ENCODE measurements around the gene PAX5. TPM values are rescaled to one million over a fixed set of nuclear protein-coding genes. Genes with fewer than 3 reads are reported as not detected.
"Not testable (repeated sequence)": the region's sequence is repeated elsewhere in the genome, so short reads cannot be mapped to it uniquely, and the experiment has no call there.

The PAX5 gene
- total RNA-seq (0.38 TPM), polyA plus RNA-seq (1.6 TPM)
- long read RNA-seq, donor 1, result 0 reads
- long read RNA-seq, donor 2, result 0 reads
- long read RNA-seq, donor 3, result 0 reads
- long read RNA-seq, donor 4, result 0 reads
- long read RNA-seq, donor 5, result 0 reads
- long read RNA-seq, donor 6, result 0 reads
- long read RNA-seq, donor 7, result 0 reads
- long read RNA-seq, donor 8, result 0 reads
- long read RNA-seq, donor 9, result 0 reads
- long read RNA-seq, donor 10, result 0 reads

- H3K4me1 ChIP-seq (ENCODE audit: control insufficient read depth in 2 of 2, insufficient read depth in 2 of 2, low read length in 2 of 2), result peaks cover 20 to 54% of the 10 kb centered on the region in 2 donors
- peaks cover 92 to 100% of the 10 kb centered on the region in 2 donors for H3K27me3 ChIP-seq (ENCODE audit: control insufficient read depth in 2 of 2, insufficient read depth in 1 of 2, low read length in 1 of 2)
- no peak for DNase-seq (ENCODE audit: low read depth in 6 of 9, low spot score in 9 of 9)
- WGBS, result 17% methylated on average over 27 of the region's 27 CpGs
- peak within 1 kb of the TSS in 1 of 2 donors; percentile 32 for H3K4me3 ChIP-seq (ENCODE audit: low read length in 2 of 2)
- H3K27ac ChIP-seq (ENCODE audit: low read depth in 1 of 2, low read length in 1 of 2), result no peak within 1 kb of the TSS
- peaks cover 0 to 27% of the 10 kb centered on the region in 2 donors for H3K9me3 ChIP-seq (ENCODE audit: control insufficient read depth in 2 of 2, insufficient read depth in 1 of 2, low read length in 1 of 2)
- no peaks in the 10 kb centered on the region for H3K36me3 ChIP-seq (ENCODE audit: control insufficient read depth in 2 of 2, insufficient read depth in 2 of 2, low read length in 1 of 2)
Observed at GRCh38 chr9:37033682-37034304, at the start of gene PAX5. Gene PAX5 (minus strand): TSS chr9:37034268. CDS start chr9:37034031, 237 bp downstream.

DNA sequence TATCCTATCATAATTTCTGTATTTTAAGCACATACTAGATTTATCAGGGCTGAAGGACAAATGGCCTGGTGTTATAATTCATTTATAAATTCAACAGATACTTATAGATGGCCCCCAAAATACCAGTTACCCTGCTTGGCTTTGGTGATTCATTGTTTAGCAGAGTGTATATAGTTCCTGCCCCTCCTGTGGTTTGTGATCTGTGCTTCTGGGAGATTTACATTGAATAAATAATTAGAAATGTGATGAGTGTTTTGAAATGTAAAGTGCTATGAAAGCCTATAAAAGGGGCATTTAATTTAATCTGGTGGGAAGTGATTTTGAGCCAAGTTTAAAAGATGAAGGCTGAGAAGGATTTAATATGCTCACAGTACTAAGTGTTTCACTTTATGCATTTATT, 49.6 kb upstream of the PAX5 start:
- Histone ChIP-seq H3K4me1 (ENCODE audit: control insufficient read depth in 2 of 2, insufficient read depth in 2 of 2, low read length in 2 of 2) (peaks cover 5 to 8% of the 10 kb centered on the region in 2 donors), H3K9me3 (ENCODE audit: control insufficient read depth in 2 of 2, insufficient read depth in 1 of 2, low read length in 1 of 2) (peaks cover 0 to 9% of the 10 kb centered on the region in 2 donors), H3K36me3 (ENCODE audit: control insufficient read depth in 2 of 2, insufficient read depth in 2 of 2, low read length in 1 of 2) (peaks cover 6 to 19% of the 10 kb centered on the region in 2 donors), H3K4me3 (ENCODE audit: low read length in 2 of 2) (no peak overlapping the region), H3K27ac (ENCODE audit: low read depth in 1 of 2, low read length in 1 of 2) (no peak overlapping the region), H3K27me3 (ENCODE audit: control insufficient read depth in 2 of 2, insufficient read depth in 1 of 2, low read length in 1 of 2) (no peaks in the 10 kb centered on the region)
- no peak for DNase-seq (ENCODE audit: low read depth in 6 of 9, low spot score in 9 of 9)

DNA sequence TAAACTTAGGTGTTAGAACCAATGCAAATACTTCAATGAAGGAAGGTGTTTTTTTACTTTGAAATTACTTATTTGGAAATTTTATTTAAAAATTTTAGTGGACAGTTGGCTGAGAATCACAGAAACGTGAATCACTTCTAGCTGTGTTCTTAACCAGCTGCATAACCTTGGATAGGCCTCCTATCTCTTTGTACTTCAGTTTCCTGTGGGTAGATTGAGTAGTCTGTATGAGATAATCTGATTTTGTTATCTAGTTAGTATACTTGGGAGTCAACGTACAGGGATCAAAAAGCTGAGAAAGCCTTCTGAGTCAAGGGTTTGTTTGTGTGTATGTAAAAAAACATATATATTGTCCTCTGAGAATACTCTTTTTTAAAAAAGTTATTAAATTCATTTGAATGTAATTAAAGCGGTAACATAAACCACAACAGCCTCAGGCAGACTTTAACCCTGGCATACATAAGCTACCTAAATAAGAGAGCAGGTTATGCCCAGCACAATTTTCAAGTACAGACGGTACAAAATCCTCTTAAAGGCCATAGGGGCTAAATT, 48.2 kb upstream of the PAX5 start:
- 60% methylated on average over 4 of the region's 4 CpGs for WGBS
- no peak overlapping the region for H3K4me3 ChIP-seq (ENCODE audit: low read length in 2 of 2)
- H3K9me3 ChIP-seq (ENCODE audit: control insufficient read depth in 2 of 2, insufficient read depth in 1 of 2, low read length in 1 of 2), result peaks cover 0 to 9% of the 10 kb centered on the region in 2 donors
- H3K27me3 ChIP-seq (ENCODE audit: control insufficient read depth in 2 of 2, insufficient read depth in 1 of 2, low read length in 1 of 2), result no peaks in the 10 kb centered on the region
- no peak overlapping the region for H3K27ac ChIP-seq (ENCODE audit: low read depth in 1 of 2, low read length in 1 of 2)
- H3K36me3 ChIP-seq (ENCODE audit: control insufficient read depth in 2 of 2, insufficient read depth in 2 of 2, low read length in 1 of 2), result peaks cover 6 to 9% of the 10 kb centered on the region in 2 donors
- peaks cover 5 to 8% of the 10 kb centered on the region in 2 donors for H3K4me1 ChIP-seq (ENCODE audit: control insufficient read depth in 2 of 2, insufficient read depth in 2 of 2, low read length in 2 of 2)
- DNase-seq (ENCODE audit: low read depth in 6 of 9, low spot score in 9 of 9), result peak in 5 of 9 donors; percentile 9 to 43 (median 11)

GRCh38 chr9:37081507-37081906, 47.4 kb upstream of the PAX5 start:
- 98% methylated on average over 20 of the region's 20 CpGs for WGBS
- H3K4me3 ChIP-seq (ENCODE audit: low read length in 2 of 2); H3K27ac ChIP-seq (ENCODE audit: low read depth in 1 of 2, low read length in 1 of 2); H3K9me3 ChIP-seq (ENCODE audit: control insufficient read depth in 2 of 2, insufficient read depth in 1 of 2, low read length in 1 of 2); H3K4me1 ChIP-seq (ENCODE audit: control insufficient read depth in 2 of 2, insufficient read depth in 2 of 2, low read length in 2 of 2); H3K27me3 ChIP-seq (ENCODE audit: control insufficient read depth in 2 of 2, insufficient read depth in 1 of 2, low read length in 1 of 2); H3K36me3 ChIP-seq (ENCODE audit: control insufficient read depth in 2 of 2, insufficient read depth in 2 of 2, low read length in 1 of 2); DNase-seq (ENCODE audit: low read depth in 6 of 9, low spot score in 9 of 9): not testable (repeated sequence)

DNA sequence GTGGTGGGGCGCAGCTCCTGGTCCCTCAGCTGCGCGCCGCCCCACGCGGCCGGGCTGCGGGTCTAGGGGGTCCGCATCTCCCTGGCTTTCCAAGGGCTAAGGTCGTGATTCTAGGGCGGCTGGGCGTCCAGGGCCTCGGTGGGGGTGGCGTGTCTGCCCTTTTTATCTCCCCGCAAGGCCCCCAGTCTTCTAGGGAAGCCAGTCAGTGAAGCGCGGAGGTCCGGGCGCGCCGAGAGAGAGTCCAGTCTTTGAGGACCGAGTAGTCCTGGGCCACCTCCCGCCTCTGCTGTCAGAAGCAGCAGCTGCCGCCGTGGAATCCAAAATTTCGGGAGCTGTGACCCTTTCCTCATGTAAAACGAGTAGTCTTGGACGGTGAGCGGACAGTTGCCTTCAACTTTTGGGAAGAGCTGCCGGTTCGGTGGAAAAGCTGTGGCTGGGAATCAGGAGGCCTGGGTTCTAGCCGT, 46.1 kb upstream of the PAX5 start:
- H3K4me3 ChIP-seq (ENCODE audit: low read length in 2 of 2), result peak overlapping the region; percentile 84 to 93
- peak in 1 of 9 donors; percentile 4 for DNase-seq (ENCODE audit: low read depth in 6 of 9, low spot score in 9 of 9)

GRCh38 chr9:37079370-37080164, 45.5 kb upstream of the PAX5 start:
- H3K27ac ChIP-seq (ENCODE audit: low read depth in 1 of 2, low read length in 1 of 2), result peak overlapping the region; percentile 84 to 93
- peak overlapping the region; percentile 84 to 93 for H3K4me3 ChIP-seq (ENCODE audit: low read length in 2 of 2)
- H3K36me3 ChIP-seq (ENCODE audit: control insufficient read depth in 2 of 2, insufficient read depth in 2 of 2, low read length in 1 of 2), result no peaks in the 10 kb centered on the region
- peaks cover 5 to 8% of the 10 kb centered on the region in 2 donors for H3K4me1 ChIP-seq (ENCODE audit: control insufficient read depth in 2 of 2, insufficient read depth in 2 of 2, low read length in 2 of 2)
- no peaks in the 10 kb centered on the region for H3K27me3 ChIP-seq (ENCODE audit: control insufficient read depth in 2 of 2, insufficient read depth in 1 of 2, low read length in 1 of 2)
- H3K9me3 ChIP-seq (ENCODE audit: control insufficient read depth in 2 of 2, insufficient read depth in 1 of 2, low read length in 1 of 2), result peaks cover 0 to 9% of the 10 kb centered on the region in 2 donors
- peak; percentile 80 to 97 (median 91) for DNase-seq (ENCODE audit: low read depth in 6 of 9, low spot score in 9 of 9)
- WGBS, result 3% methylated on average over 63 of the region's 63 CpGs

More for the DNA sequence above, 46.1 kb upstream of the PAX5 start:
- not testable (repeated sequence) for H3K4me1 ChIP-seq (ENCODE audit: control insufficient read depth in 2 of 2, insufficient read depth in 2 of 2, low read length in 2 of 2); H3K36me3 ChIP-seq (ENCODE audit: control insufficient read depth in 2 of 2, insufficient read depth in 2 of 2, low read length in 1 of 2); H3K27me3 ChIP-seq (ENCODE audit: control insufficient read depth in 2 of 2, insufficient read depth in 1 of 2, low read length in 1 of 2); H3K9me3 ChIP-seq (ENCODE audit: control insufficient read depth in 2 of 2, insufficient read depth in 1 of 2, low read length in 1 of 2)
- peak overlapping the region; percentile 84 to 93 for H3K27ac ChIP-seq (ENCODE audit: low read depth in 1 of 2, low read length in 1 of 2)
- 2% methylated on average over 32 of the region's 32 CpGs for WGBS

GRCh38 chr9:37074790-37075189, 40.7 kb upstream of the PAX5 start:
- not testable (repeated sequence) for H3K9me3 ChIP-seq (ENCODE audit: control insufficient read depth in 2 of 2, insufficient read depth in 1 of 2, low read length in 1 of 2); H3K4me1 ChIP-seq (ENCODE audit: control insufficient read depth in 2 of 2, insufficient read depth in 2 of 2, low read length in 2 of 2); H3K27me3 ChIP-seq (ENCODE audit: control insufficient read depth in 2 of 2, insufficient read depth in 1 of 2, low read length in 1 of 2); H3K27ac ChIP-seq (ENCODE audit: low read depth in 1 of 2, low read length in 1 of 2); DNase-seq (ENCODE audit: low read depth in 6 of 9, low spot score in 9 of 9); H3K36me3 ChIP-seq (ENCODE audit: control insufficient read depth in 2 of 2, insufficient read depth in 2 of 2, low read length in 1 of 2); H3K4me3 ChIP-seq (ENCODE audit: low read length in 2 of 2)
- 49% methylated on average over 4 of the region's 4 CpGs for WGBS

DNA sequence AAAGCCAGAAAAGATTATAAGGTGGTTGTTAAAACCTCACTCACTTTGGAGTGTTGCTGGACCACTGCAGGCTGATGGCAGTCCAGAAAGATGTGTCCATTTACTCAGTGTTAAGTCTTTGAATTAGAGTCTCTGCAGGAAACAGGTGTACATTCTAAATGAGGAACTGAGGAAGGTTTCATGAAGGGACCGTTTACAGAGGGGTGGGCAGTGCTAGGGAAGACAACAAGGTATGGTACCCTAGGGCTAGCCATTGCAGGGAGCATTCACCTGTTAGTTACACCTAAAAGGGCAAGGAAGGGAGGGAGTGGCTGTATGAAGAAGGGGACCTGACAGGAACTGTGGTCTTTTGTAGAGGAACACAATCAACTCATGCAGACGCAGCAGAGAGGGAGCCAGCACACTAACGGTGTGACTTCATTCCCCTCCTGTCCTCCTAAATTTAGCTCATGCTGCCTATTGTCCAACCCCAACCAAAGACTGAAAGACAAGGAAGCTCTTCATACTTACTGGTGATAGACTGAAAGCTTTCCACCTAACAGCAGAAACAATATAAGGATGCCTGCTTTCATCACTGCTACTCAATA, 32.2 kb upstream of the PAX5 start:
- WGBS, result 11% methylated on average over 3 of the region's 3 CpGs
- no peaks in the 10 kb centered on the region for H3K4me1 ChIP-seq (ENCODE audit: control insufficient read depth in 2 of 2, insufficient read depth in 2 of 2, low read length in 2 of 2)
- H3K27ac ChIP-seq (ENCODE audit: low read depth in 1 of 2, low read length in 1 of 2), result no peak overlapping the region
- DNase-seq (ENCODE audit: low read depth in 6 of 9, low spot score in 9 of 9), result no peak
- no peaks in the 10 kb centered on the region for H3K27me3 ChIP-seq (ENCODE audit: control insufficient read depth in 2 of 2, insufficient read depth in 1 of 2, low read length in 1 of 2)
- no peaks in the 10 kb centered on the region for H3K9me3 ChIP-seq (ENCODE audit: control insufficient read depth in 2 of 2, insufficient read depth in 1 of 2, low read length in 1 of 2)
- H3K36me3 ChIP-seq (ENCODE audit: control insufficient read depth in 2 of 2, insufficient read depth in 2 of 2, low read length in 1 of 2), result no peaks in the 10 kb centered on the region
- no peak overlapping the region for H3K4me3 ChIP-seq (ENCODE audit: low read length in 2 of 2)
